Measurements from ENCODE around the gene MAG. TPM values are rescaled to one million over a fixed set of nuclear protein-coding genes. Genes with fewer than 3 reads are reported as not detected.
A peak's percentile ranks its signal among the peaks of the same experiment; 100 is the strongest.

MAG gene
- total and polyA plus RNA-seq, 9 of the 15 experiments (the other 6 are each of a cell fraction or from before 2014, with no cell fraction given): 0.11 to 10.0 (median 1.6) TPM

DNA sequence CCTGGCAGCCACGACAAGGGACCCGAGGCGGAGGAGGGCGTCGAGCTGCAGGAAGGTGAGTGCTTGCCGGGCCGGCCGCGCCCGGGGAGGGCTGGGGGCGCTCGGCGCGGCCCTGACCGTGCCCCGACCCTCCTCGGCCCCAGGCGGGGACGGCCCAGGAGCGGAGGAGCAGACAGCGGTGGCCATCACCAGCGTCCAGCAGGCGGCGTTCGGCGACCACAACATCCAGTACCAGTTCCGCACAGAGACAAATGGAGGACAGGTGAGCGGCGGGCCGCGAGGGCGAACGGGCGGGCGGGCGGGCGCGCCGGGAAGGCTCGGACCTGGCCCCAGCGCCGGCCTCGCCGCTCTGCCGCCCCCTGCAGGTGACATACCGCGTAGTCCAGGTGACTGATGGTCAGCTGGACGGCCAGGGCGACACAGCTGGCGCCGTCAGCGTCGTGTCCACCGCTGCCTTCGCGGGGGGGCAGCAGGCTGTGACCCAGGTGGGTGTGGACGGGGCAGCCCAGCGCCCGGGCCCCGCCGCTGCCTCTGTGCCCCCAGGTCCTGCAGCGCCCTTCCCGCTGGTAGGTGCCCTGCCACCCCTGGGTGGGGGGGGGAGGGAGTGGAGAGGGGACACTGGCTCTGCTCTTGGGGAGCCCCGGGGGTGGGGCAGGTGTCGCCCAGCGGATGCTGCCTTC is 22.4 kb upstream of the MAG start (continued):
- TF ChIP-seq, protein P1, sequence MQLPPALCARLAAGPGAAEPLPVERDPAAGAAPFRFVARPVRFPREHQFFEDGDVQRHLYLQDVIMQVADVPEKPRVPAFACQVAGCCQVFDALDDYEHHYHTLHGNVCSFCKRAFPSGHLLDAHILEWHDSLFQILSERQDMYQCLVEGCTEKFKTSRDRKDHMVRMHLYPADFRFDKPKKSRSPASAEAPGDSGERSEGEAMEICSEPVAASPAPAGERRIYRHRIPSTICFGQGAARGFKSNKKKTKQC (CRISPR knock-in tag; IDR thresholded peaks at IDR 0.05): no peak
- TF ChIP-seq, protein P2, sequence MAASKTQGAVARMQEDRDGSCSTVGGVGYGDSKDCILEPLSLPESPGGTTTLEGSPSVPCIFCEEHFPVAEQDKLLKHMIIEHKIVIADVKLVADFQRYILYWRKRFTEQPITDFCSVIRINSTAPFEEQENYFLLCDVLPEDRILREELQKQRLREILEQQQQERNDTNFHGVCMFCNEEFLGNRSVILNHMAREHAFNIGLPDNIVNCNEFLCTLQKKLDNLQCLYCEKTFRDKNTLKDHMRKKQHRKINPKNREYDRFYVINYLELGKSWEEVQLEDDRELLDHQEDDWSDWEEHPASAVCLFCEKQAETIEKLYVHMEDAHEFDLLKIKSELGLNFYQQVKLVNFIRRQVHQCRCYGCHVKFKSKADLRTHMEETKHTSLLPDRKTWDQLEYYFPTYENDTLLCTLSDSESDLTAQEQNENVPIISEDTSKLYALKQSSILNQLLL (CRISPR knock-in tag; IDR thresholded peaks at IDR 0.05; ENCODE audit: borderline replicate concordance): no peak
- TF ChIP-seq NCOR1 (IDR thresholded peaks at IDR 0.05) (0 out of 2 replicates have a peak, but pooled peaks have one; percentile 14), HNRNPL (IDR thresholded peaks at IDR 0.05; ENCODE audit: low read depth, low read length) (peak; percentile 74; the same call in 1 of the 2 replicates), SOX6 (IDR thresholded peaks at IDR 0.05) (0 out of 2 replicates have a peak, but pooled peaks have one; percentile 27), CTCFL (IDR thresholded peaks at IDR 0.05; ENCODE audit: borderline replicate concordance, insufficient read depth, low read depth, low read length, poor library complexity, severe bottlenecking) (peak; percentile 77), PHF8 (IDR thresholded peaks at IDR 0.05; ENCODE audit: borderline replicate concordance, low read length) (peak; percentile 60; the same call in 1 of the 2 replicates), PPARD (CRISPR knock-in tag; IDR thresholded peaks at IDR 0.05) (no peak), ELK3 (CRISPR knock-in tag; IDR thresholded peaks at IDR 0.05) (no peak), GATAD2A (IDR thresholded peaks at IDR 0.05) (no peak), ZNF740 (CRISPR knock-in tag; IDR thresholded peaks at IDR 0.05) (peak; percentile 90), ZNF740 (tag; IDR thresholded peaks at IDR 0.05) (peak in 1 of 2 experiments; percentile 64; a peak in 1 of 4 replicates), ZNF282 (CRISPR knock-in tag; IDR thresholded peaks at IDR 0.05) (0 out of 2 replicates have a peak, but pooled peaks have one; percentile 70), FOXP1 (CRISPR knock-in tag; IDR thresholded peaks at IDR 0.05) (peak; percentile 43; the same call in 1 of the 2 replicates), FOXA3 (CRISPR knock-in tag; conservative IDR thresholded peaks at IDR 0.05 in 1 of 2, IDR thresholded peaks at IDR 0.05 in 1 of 2) (peak in 1 of 2 experiments; percentile 49; a peak in 1 of 4 replicates), NELFE (IDR thresholded peaks at IDR 0.05; ENCODE audit: insufficient read depth, insufficient read length) (no peak), POLR2G (IDR thresholded peaks at IDR 0.05; ENCODE audit: low read depth, low read length) (peak; percentile 82)
- TF ChIP-seq, protein P3, sequence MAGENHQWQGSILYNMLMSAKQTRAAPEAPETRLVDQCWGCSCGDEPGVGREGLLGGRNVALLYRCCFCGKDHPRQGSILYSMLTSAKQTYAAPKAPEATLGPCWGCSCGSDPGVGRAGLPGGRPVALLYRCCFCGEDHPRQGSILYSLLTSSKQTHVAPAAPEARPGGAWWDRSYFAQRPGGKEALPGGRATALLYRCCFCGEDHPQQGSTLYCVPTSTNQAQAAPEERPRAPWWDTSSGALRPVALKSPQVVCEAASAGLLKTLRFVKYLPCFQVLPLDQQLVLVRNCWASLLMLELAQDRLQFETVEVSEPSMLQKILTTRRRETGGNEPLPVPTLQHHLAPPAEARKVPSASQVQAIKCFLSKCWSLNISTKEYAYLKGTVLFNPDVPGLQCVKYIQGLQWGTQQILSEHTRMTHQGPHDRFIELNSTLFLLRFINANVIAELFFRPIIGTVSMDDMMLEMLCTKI (IDR thresholded peaks at IDR 0.05; ENCODE audit: partially characterized antibody): no peak

Data from K562 (cell line).